GM04503 (cell line): ENCODE measurements around the gene AGXT.

Experiments
- DNase-seq: peaks from one replicate; pipeline ENCODE4 v3.0.0-alpha.2; 2012; ENCODE audit warnings: low read depth

Gene AGXT

DNA sequence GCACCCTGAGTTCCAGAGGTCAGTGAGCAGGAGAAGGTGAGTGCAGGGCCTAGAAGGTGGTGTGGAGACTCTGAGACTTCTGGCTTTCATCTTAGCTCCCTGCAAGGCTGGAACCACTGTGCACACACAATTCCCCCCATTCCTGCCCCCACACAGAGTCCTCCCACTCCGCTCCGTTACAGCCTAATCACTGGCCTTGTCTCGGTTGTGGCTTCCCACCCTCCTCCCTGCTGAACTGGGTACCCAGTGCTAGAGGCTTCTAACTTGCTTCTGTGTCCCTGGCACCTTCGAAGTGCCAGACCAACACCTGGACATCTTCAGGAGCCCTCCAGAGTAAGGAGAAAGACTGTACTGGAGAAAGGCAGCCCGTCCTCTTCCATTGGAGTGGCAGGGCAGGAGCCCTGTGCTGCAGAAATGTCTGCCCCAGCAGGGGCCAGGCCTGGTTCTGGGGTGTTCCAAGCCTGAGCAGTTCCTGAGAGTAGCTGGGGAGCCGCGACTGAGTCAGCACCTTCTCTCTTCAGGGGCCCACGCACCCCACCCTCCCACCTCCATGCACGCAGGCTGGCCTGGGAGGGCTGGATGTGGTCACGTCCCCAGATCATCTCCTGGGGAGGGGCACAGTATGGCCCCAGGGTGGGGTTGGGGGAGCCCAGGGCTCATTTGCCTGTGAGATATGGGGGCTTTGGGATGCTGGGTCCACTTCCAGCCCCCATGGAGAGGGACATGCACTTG lies 60.9 kb downstream of the AGXT start:
- no peak for DNase-seq
